GM19239 (cell line): ENCODE results near the gene WBP2NL.
"Not testable (repeated sequence)": the region's sequence is repeated elsewhere in the genome, so short reads cannot be mapped to it uniquely, and the experiment has no call there.

Source experiments
- DNase-seq: peaks from one replicate; pipeline ENCODE4 v3.0.0; 2011; ENCODE audit warnings: low spot score; ENCODE audit not compliant: insufficient read length
- FAIRE-seq: peaks from 2 replicates; lab custom pipeline; 2011; peaks lifted over from hg19 to GRCh38; lab: Jason Lieb, UNC

WBP2NL gene

DNA sequence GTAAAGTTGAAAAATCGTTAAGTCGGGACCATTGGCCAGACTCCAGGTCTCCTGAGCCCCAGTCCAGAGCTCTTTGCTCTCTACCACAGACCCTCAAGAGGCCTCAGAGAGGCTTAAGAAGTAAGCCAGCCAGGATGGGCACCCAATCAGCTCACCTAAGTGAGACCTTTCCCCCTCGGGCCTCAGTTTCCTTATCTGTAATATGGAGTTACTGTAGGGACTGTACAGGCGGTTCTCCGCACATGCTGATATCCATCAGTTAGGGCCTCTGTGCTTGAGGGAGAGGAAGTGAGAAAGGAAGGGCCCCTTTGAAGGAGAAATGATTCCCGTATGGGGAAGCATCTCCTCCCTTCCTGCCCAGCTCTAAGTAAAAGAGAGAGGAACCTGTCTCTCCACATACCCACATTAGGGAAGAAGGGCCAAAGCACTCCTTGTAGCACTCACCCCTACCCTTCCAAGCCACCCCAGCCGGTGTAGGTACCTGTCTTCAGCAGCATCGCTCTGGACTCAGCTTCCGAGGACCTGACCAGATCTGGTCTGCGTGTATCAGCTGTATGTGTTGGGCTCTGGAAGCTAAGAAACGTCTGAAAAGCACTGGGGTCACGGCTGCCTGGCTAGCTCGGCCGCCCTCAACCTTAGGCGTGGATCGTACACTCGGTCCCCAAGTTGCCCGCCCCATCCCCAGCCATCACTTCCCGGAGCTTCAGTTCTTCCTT is 71.4 kb downstream of the WBP2NL start:
- no peak for FAIRE-seq
- peak; percentile 43 for DNase-seq

- peak; percentile 99 for FAIRE-seq
- DNase-seq: peak; percentile 97
These were observed 72.2 kb downstream of the WBP2NL start, which contains the start of gene NAGA for GRCh38 chr22:42070517-42071422. Gene NAGA (minus strand): TSS chr22:42070812. CDS start chr22:42070297, 515 bp downstream.

DNA sequence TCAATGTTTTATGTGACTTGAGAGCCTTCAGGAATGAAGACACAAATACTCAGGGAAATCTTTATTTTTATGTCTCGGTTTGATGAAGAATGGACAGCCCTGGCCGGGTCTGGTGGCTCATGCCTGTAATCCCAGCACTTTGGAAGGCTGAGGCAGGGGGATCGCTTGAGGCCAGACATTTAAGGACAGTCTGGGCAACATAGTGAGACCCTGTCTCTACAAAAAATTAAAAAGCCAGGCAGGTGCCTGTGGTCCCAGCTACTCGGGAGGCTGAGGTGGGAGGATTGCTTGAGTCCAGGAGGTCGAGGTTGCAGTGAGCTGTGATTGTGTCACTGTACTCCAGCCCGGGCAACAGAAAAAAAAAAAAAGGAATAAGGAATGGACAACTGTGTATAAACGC is 72.9 kb downstream of the WBP2NL start:
- DNase-seq, FAIRE-seq: not testable (repeated sequence)

GRCh38 chr22:42072606-42073330 is 74.2 kb downstream of the WBP2NL start:
- DNase-seq (no peak), FAIRE-seq (no peak)

- no peak for FAIRE-seq
- DNase-seq: no peak
These were observed 75.0 kb downstream of the WBP2NL start for GRCh38 chr22:42073621-42074041.

DNA sequence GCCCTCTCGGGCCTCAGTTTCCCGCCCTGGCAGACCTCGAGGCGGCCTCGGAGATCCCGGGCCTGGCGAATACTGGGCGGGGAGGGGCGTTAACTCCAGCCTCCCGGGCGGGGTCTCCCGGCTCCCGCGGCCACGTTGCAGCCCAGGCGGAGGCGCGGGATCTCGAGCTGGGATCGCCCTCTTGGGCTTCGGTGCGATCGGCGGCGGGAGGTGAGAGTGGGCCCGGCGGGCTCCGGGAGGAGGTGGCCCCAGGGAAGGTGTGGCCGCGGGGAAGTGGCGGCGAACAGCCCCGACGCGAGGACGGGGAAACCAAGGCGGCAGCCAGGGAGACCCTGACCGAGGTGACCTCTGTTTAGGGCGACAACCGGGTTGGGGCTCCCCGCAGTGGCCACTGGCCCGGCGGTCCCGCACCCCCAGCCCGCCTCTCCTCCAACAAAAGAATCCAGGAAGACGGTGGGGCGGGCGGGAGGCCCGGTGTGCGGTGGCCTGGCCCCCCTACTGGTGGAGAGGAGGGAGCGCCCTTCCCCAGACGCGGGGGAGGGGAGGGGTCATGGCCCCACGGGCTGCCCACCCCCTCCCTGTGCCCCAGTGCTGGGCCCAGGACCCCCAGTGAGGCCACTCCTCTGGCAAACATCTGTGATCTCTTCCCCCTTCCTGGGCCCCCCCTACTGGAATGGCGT is 75.7 kb downstream of the WBP2NL start, which contains the start of gene PHETA2:
PHETA2 (plus strand) TSS at position 117 of the 680 bp plus-strand sequence. CDS start 3,046 bp downstream, outside the sequence.
- peak; percentile 27 for DNase-seq

GRCh38 chr22:42074846-42075676 is 76.5 kb downstream of the WBP2NL start:
- DNase-seq (no peak), FAIRE-seq (no peak)

More for the DNA sequence above, 75.7 kb downstream of the WBP2NL start, which contains the start of gene PHETA2:
- peak; percentile 33 for FAIRE-seq

- FAIRE-seq (no peak), DNase-seq (no peak)
These were observed 78.3 kb downstream of the WBP2NL start for GRCh38 chr22:42076764-42077485.

DNA sequence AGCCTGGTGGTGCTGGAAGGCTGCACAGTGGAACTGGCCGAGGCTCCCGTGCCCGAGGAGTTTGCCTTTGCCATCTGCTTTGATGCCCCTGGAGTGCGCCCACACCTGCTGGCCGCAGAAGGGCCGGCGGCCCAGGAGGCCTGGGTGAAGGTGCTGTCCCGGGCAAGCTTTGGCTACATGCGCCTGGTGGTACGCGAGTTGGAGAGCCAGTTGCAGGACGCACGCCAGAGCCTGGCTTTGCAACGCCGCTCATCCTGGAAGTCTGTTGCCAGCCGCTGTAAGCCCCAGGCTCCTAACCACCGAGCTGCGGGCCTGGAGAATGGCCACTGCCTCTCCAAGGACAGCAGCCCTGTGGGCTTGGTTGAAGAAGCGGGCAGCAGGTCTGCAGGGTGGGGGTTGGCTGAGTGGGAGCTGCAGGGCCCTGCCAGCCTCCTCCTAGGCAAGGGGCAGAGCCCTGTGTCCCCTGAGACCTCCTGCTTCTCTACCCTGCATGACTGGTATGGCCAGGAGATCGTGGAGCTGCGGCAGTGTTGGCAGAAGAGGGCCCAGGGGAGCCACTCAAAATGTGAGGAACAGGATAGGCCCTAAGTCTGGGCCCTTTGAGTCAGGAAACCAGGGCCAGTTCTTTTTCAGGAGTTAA is 79.0 kb downstream of the WBP2NL start:
- DNase-seq (no peak), FAIRE-seq (no peak)
